ENCODE measurements around the gene KCNT1. TPM values are rescaled to one million over a fixed set of nuclear protein-coding genes. Genes with fewer than 3 reads are reported as not detected.

Gene KCNT1
- total RNA-seq, 1 experiment from 2014 or later: 0.17 TPM

DNA sequence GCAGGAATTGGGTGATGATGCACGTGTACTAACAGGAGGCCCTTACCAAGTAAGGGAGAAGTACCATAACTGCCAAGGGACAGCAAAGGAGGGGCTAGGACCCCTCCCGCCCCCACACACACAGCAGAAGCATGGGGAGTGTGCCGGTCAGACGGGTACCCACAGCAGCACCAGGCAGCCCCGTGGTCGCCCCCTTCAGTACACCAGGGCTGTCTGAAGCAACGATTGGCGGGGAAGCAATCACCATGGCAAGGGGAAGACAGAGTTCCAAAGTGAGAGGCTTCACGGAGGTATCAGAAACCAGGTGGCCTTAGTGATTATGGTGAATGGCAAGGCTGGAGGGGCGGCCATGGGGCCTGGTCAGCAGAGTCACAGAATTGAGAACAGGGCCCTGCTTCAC, 133.1 kb downstream of the KCNT1 start:
- H3K79me2 ChIP-seq (ENCODE audit: insufficient read depth, low read length): peaks cover 57% of the 10 kb centered on the region
- no TSS peak for BruUV-seq (replicated peaks)
- H3K4me3 ChIP-seq (replicated peaks in 1 of 2; ENCODE audit: low read depth in 1 of 2, low read length in 2 of 2): no peak overlapping the region

More for the DNA sequence above, 133.1 kb downstream of the KCNT1 start:
- Histone ChIP-seq H4K20me1 (ENCODE audit: insufficient read depth) (peaks cover 3% of the 10 kb centered on the region; the same call in 1 of the 2 replicates), H3K4me1 (ENCODE audit: control insufficient read depth in 1 of 2, insufficient read depth in 2 of 2, low read length in 2 of 2) (no peaks in the 10 kb centered on the region), H2AFZ (ENCODE audit: low read depth, low read length, poor library complexity, severe bottlenecking) (no peak overlapping the region), H3K4me2 (ENCODE audit: low read length) (no peak overlapping the region), H3K27ac (ENCODE audit: low read depth, low read length) (no peak overlapping the region), H3K36me3 (ENCODE audit: control insufficient read depth in 1 of 2, insufficient read depth in 2 of 2, low read length in 2 of 2) (no peaks in the 10 kb centered on the region), H3K27me3 (ENCODE audit: insufficient read depth, low read length) (no peaks in the 10 kb centered on the region), H3K9me3 (ENCODE audit: control insufficient read depth in 1 of 2, insufficient read depth in 1 of 2, low read depth in 1 of 2, low read length in 2 of 2) (no peaks in the 10 kb centered on the region), H3K9ac (ENCODE audit: low read length) (no peak overlapping the region), H3K9me2 (ENCODE audit: insufficient read depth) (no peaks in the 10 kb centered on the region)
- TF ChIP-seq CEBPB (IDR thresholded peaks at IDR 0.05; ENCODE audit: low read depth) (no peak), TCF7L2 (IDR thresholded peaks at IDR 0.05; ENCODE audit: borderline replicate concordance, extremely low read depth, insufficient read depth, insufficient read length) (no peak), YY1 (IDR thresholded peaks at IDR 0.05; ENCODE audit: extremely low read depth, insufficient replicate concordance, low read depth, low read length) (no peak), SRF (IDR thresholded peaks at IDR 0.05; ENCODE audit: low read depth) (no peak), EGR1 (IDR thresholded peaks at IDR 0.05; ENCODE audit: low read depth) (no peak), SIN3A (IDR thresholded peaks at IDR 0.05; ENCODE audit: low read depth) (no peak), EZH2phosphoT487 (IDR thresholded peaks at IDR 0.05; ENCODE audit: borderline replicate concordance) (no peak), CBX3 (IDR thresholded peaks at IDR 0.05; ENCODE audit: low read depth) (no peak), EZH2 (IDR thresholded peaks at IDR 0.05) (no peak), POLR2A (IDR thresholded peaks at IDR 0.05; ENCODE audit: borderline replicate concordance, extremely low read depth, insufficient read depth, insufficient read length) (no peak), ELF1 (IDR thresholded peaks at IDR 0.05; ENCODE audit: borderline replicate concordance, low read depth) (no peak), ZNF274 (IDR thresholded peaks at IDR 0.05; ENCODE audit: low read depth, low read length) (no peak), ZFX (IDR thresholded peaks at IDR 0.05) (no peak)
- TF ChIP-seq, protein P1, sequence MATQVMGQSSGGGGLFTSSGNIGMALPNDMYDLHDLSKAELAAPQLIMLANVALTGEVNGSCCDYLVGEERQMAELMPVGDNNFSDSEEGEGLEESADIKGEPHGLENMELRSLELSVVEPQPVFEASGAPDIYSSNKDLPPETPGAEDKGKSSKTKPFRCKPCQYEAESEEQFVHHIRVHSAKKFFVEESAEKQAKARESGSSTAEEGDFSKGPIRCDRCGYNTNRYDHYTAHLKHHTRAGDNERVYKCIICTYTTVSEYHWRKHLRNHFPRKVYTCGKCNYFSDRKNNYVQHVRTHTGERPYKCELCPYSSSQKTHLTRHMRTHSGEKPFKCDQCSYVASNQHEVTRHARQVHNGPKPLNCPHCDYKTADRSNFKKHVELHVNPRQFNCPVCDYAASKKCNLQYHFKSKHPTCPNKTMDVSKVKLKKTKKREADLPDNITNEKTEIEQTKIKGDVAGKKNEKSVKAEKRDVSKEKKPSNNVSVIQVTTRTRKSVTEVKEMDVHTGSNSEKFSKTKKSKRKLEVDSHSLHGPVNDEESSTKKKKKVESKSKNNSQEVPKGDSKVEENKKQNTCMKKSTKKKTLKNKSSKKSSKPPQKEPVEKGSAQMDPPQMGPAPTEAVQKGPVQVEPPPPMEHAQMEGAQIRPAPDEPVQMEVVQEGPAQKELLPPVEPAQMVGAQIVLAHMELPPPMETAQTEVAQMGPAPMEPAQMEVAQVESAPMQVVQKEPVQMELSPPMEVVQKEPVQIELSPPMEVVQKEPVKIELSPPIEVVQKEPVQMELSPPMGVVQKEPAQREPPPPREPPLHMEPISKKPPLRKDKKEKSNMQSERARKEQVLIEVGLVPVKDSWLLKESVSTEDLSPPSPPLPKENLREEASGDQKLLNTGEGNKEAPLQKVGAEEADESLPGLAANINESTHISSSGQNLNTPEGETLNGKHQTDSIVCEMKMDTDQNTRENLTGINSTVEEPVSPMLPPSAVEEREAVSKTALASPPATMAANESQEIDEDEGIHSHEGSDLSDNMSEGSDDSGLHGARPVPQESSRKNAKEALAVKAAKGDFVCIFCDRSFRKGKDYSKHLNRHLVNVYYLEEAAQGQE (IDR thresholded peaks at IDR 0.05; ENCODE audit: low read depth): no peak
- TF ChIP-seq, protein P2, sequence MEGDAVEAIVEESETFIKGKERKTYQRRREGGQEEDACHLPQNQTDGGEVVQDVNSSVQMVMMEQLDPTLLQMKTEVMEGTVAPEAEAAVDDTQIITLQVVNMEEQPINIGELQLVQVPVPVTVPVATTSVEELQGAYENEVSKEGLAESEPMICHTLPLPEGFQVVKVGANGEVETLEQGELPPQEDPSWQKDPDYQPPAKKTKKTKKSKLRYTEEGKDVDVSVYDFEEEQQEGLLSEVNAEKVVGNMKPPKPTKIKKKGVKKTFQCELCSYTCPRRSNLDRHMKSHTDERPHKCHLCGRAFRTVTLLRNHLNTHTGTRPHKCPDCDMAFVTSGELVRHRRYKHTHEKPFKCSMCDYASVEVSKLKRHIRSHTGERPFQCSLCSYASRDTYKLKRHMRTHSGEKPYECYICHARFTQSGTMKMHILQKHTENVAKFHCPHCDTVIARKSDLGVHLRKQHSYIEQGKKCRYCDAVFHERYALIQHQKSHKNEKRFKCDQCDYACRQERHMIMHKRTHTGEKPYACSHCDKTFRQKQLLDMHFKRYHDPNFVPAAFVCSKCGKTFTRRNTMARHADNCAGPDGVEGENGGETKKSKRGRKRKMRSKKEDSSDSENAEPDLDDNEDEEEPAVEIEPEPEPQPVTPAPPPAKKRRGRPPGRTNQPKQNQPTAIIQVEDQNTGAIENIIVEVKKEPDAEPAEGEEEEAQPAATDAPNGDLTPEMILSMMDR (IDR thresholded peaks at IDR 0.05 in 2 of 3, conservative IDR thresholded peaks at IDR 0.05 in 1 of 3; ENCODE audit: borderline replicate concordance in 1 of 3, insufficient read depth in 1 of 3, low read depth in 2 of 3, low read length in 2 of 3): no peak
- CTCF ChIA-PET: no interaction called here
- POLR2A ChIA-PET: no interaction called here
- ATAC-seq (no peak), DNase-seq (ENCODE audit: low read depth, low spot score) (no peak)
- intact Hi-C loops (cut with micrococcal nuclease): no loop called here
- RAD21 ChIA-PET (ENCODE audit: low non-redundant PET in 1 of 2, low total read pairs in 2 of 2, uncharacterized antibody in 2 of 2, unreplicated experiment in 2 of 2): no interaction called here

All from HCT116 (cell line).